HUES64 (cell line): ENCODE results near the gene AFF1.
"Not testable (repeated sequence)": the region's sequence is repeated elsewhere in the genome, so short reads cannot be mapped to it uniquely, and the experiment has no call there.

Source experiments
- H3K27ac ChIP-seq: 2 replicates; pipeline ENCODE4 v1.7.0; 2013; ENCODE audit warnings: low read depth, low read length, inconsistent platforms
- H3K27me3 ChIP-seq: 2 replicates; pipeline ENCODE4 v1.6.1; 2013; ENCODE audit warnings: mild to moderate bottlenecking, low read length; ENCODE audit not compliant: insufficient read depth
- H3K36me3 ChIP-seq: 2 replicates; pipeline ENCODE4 v1.6.1; 2013; ENCODE audit warnings: mild to moderate bottlenecking, low read length; ENCODE audit not compliant: insufficient read depth
- H3K4me1 ChIP-seq: 2 replicates; pipeline ENCODE4 v1.6.1; 2013; ENCODE audit warnings: mild to moderate bottlenecking, low read length, moderate library complexity; ENCODE audit not compliant: insufficient read depth
- H3K4me3 ChIP-seq: 2 replicates; pipeline ENCODE4 v1.5.1; 2013; ENCODE audit warnings: mild to moderate bottlenecking, low read length, moderate library complexity
- H3K9ac ChIP-seq: 2 replicates; pipeline ENCODE4 v1.6.1; 2013; ENCODE audit warnings: mild to moderate bottlenecking, low read depth, low read length
- H3K9me3 ChIP-seq: 2 replicates; pipeline ENCODE4 v1.6.1; 2013; ENCODE audit warnings: low read depth, low read length; ENCODE audit not compliant: insufficient read depth
- WGBS: fragments of 150-250, 120-280 bp; methylation state at CpG from one replicate; pipeline ENCODE4 v1.1.7; 2013; ENCODE audit warnings: missing lambda C conversion rate; 5-methylcytosine and 5-hydroxymethylcytosine counted together

The AFF1 gene

DNA sequence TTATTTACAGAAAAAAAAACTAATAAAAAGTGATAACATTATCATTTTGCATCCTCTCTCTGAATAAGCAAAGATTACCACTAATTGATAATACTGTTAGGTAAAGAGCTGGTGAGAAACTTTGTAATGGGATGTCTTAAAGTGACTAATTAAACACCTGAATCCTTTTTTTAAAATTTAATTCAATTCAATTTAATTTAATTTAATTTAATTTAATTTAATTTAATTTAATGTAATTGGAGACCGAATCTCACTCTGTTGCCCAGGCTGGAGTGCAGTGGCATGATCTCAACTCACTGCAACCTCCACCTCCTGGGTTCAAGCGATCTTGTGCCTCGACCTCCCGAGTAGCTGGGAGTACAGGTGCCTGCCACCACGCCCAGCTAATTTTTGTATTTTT is 51.0 kb downstream of the AFF1 start:
- H3K27ac ChIP-seq, H3K9ac ChIP-seq, H3K4me1 ChIP-seq, H3K4me3 ChIP-seq, H3K27me3 ChIP-seq, H3K9me3 ChIP-seq, H3K36me3 ChIP-seq: not testable (repeated sequence)
- WGBS: 98% methylated on average over 5 of the region's 5 CpGs

DNA sequence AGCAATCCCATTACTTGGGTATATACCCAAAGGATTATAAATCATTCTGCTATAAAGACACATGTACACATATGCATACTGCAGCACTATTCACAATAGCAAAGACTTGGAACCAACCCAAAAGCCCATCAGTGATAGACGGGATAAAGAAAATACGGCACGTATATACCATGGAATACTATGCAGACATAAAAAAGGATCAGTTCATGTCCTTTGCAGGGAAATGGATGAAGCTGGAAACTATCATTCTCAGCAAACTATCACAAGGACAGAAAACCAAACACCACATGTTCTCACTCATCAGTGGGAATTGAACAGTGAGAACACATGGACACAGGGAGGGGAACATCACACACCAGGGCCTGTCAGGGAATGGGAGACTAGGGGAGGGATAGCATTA is 54.8 kb downstream of the AFF1 start:
- not testable (repeated sequence) for H3K36me3 ChIP-seq, H3K27ac ChIP-seq, H3K4me3 ChIP-seq, H3K4me1 ChIP-seq, H3K9me3 ChIP-seq, H3K9ac ChIP-seq, H3K27me3 ChIP-seq
- WGBS: 96% methylated on average over 3 of the region's 3 CpGs

DNA sequence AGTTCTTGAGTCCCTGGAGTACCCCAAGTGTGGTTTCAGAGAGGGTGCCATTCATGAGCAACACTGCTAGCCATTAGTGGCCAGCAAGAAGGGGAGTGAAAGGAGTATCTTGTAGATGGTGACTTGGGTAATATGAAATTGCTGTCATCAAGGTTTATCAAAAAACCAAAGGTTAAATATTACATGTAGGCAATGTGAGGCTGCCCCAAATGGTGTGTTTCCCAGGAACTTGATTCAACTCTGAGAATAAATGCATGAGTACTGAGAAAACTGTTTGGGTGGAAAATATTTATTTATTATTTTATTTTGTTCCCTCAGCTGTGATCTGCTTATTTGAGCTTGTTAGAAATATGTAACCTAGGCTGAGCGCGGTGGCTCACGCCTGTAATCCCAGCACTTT is 55.7 kb downstream of the AFF1 start:
- Histone ChIP-seq H3K36me3 (peaks cover 6% of the 10 kb centered on the region), H3K27me3 (no peaks in the 10 kb centered on the region), H3K27ac (no peak overlapping the region), H3K4me3 (no peak overlapping the region), H3K9me3 (no peaks in the 10 kb centered on the region), H3K9ac (no peak overlapping the region), H3K4me1 (peaks cover 3% of the 10 kb centered on the region; the same call in 1 of the 2 replicates)
- WGBS: 96% methylated on average over 3 of the region's 3 CpGs

DNA sequence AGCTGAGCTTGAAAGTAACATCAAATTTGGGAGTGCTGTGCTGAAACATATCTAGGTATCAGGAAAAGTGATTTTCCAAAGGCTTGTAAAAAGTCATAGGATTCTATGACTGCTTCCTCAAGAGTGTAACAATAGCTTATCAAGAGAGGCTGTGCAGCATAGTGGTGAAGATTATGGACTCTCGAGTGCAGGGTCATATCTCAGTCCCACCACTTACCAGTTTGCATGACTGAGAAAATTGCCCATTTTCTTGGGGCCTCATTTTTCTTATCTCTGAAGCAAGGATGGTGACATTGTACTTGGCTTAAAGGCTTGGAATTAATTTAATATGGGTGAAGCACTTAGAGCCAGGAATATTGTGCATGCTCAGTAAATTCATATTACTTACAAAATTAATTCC is 57.2 kb downstream of the AFF1 start:
- H3K4me3 ChIP-seq: no peak overlapping the region
- H3K9me3 ChIP-seq: no peaks in the 10 kb centered on the region
- H3K9ac ChIP-seq: no peak overlapping the region
- peaks cover 5% of the 10 kb centered on the region for H3K36me3 ChIP-seq
- WGBS: 94% methylated on average over 1 of the region's 1 CpG
- H3K27ac ChIP-seq: no peak overlapping the region
- H3K27me3 ChIP-seq: no peaks in the 10 kb centered on the region
- H3K4me1 ChIP-seq: peaks cover 3% of the 10 kb centered on the region; the same call in 1 of the 2 replicates

DNA sequence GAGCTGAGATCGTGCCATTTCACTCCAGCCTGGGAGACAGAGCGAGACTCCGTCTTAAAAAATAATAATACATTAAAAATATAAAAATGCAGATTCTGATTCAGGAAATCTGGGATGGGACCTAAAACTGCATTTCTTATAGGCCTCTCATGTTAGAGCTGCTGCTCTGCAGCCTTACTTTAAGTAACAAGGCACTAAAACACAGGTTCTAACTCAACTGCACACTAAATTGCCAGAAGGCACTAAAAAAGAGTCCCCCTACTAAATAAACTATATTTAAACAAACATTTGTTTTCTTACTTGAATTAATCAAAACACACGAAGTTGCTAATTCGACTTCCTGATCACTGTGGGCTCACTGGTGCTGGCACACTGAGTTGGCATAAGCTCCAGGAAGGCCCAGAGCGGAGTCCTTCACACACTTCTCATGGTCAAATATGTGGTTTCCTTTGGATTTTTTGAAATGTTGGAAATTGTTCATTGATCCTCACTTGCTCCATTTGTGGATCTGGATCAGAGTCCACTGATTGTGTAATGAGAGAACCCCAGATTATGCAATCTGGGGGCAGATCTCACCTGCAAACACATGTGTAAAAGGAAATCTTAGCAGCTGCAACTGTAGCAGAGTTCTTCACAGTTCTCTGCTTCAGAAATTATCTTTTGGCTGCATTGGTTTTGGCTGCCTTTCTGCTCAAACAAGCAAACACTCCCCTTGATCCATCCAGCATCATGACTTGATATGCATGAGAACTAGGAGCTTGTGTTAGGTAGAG is 59.3 kb downstream of the AFF1 start:
- WGBS: 95% methylated on average over 4 of the region's 6 CpGs
- Histone ChIP-seq H3K27me3 (no peaks in the 10 kb centered on the region), H3K9me3 (no peaks in the 10 kb centered on the region), H3K4me3 (no peak overlapping the region), H3K9ac (no peak overlapping the region), H3K36me3 (no peaks in the 10 kb centered on the region; the same call in 1 of the 2 replicates), H3K4me1 (peaks cover 16% of the 10 kb centered on the region), H3K27ac (no peak overlapping the region)

DNA sequence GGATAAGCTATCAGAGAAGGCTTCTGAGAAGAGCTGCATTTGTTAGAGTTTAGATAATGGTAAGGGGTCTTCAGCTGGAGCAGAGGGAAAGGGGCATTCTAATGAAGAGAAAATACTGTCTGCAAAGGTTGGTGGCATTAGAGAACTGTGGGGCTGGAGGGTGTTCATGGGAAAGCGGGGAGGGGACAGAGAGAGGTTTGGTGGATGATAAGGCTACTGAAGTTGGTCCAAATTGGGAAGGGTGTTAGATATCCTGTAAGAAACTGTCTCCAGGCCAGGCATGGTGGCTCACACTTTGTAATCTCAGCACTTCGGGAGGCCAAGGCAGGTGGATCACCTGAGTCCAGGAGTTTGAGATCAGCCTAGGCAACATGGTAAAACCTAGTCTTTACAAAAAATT is 59.9 kb downstream of the AFF1 start:
- Histone ChIP-seq H3K9ac (no peak overlapping the region), H3K4me3 (no peak overlapping the region), H3K27ac (no peak overlapping the region), H3K27me3 (no peaks in the 10 kb centered on the region), H3K9me3 (no peaks in the 10 kb centered on the region), H3K4me1 (peaks cover 22% of the 10 kb centered on the region), H3K36me3 (no peaks in the 10 kb centered on the region; the same call in 1 of the 2 replicates)
- 92% methylated on average over 2 of the region's 2 CpGs for WGBS

DNA sequence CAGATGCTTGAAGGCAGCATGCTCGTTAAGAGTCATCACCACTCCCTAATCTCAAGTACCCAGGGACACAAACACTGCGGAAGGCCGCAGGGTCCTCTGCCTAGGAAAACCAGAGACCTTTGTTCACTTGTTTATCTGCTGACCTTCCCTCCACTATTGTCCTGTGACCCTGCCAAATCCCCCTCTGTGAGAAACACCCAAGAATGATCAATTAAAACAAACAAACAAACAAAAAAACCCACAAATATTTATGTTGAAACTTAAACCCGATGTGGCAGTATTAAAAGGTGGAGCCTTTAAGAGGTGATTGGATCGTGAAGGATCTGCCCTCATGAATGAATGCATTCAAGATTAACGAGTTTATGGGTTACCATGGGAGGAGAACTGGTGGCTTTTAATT is 61.7 kb downstream of the AFF1 start:
- H3K4me1 ChIP-seq: peaks cover 37% of the 10 kb centered on the region
- H3K4me3 ChIP-seq, H3K27ac ChIP-seq, H3K27me3 ChIP-seq, H3K9me3 ChIP-seq, H3K36me3 ChIP-seq, H3K9ac ChIP-seq: not testable (repeated sequence)
- WGBS: 77% methylated on average over 3 of the region's 6 CpGs

DNA sequence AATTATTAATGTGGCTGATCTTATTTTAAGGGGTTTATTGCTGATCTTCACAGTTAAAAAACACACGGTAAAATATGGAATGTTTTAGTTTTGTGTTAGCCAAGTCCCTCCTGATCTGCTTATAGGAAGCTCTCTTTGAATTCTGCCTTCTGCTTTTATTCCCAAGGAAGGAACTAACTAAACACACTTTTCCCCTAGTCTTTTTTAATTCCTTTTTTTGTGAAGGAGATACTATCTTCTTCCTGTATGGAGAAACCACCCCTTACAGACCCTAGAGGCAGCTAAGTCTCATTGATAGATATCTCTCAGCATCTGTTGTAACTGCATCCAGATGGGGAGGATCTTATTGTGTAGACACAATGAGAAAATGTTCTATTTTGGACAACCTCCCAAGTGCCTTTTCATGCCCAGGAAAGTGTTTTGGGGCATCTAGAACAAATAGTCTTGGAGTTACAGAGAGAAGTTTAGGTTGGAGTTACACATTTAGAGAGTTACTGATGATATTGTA is 64.4 kb downstream of the AFF1 start:
- Histone ChIP-seq H3K36me3 (no peaks in the 10 kb centered on the region; the same call in 1 of the 2 replicates), H3K9me3 (no peaks in the 10 kb centered on the region), H3K4me1 (peaks cover 61% of the 10 kb centered on the region), H3K4me3 (no peak overlapping the region), H3K9ac (no peak overlapping the region), H3K27me3 (no peaks in the 10 kb centered on the region), H3K27ac (no peak overlapping the region)
- WGBS: 100% methylated on average over 1 of the region's 1 CpG

DNA sequence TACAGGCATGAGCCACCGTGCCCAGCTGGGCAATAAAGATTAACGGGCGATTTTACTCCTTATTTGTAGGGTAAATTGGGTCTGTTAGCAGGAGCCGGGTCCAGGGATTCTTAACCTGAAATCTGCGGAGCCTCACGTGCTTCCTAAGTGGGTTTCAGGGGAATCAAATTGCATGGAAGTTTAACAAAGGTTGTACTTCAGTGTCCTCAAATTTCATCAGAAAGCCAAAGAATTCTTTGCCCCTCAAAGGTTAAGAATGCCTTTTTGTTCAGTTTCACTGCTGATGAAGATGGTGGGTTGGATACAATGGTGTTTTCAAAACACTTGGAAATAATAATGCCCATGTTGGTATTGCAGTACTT is 67.9 kb downstream of the AFF1 start:
- peaks cover 69% of the 10 kb centered on the region for H3K4me1 ChIP-seq
- WGBS: 77% methylated on average over 6 of the region's 6 CpGs
- H3K9ac ChIP-seq: no peak overlapping the region
- H3K27ac ChIP-seq: peak overlapping the region; percentile 28; the same call in 1 of the 2 replicates
- no peaks in the 10 kb centered on the region for H3K27me3 ChIP-seq
- H3K4me3 ChIP-seq: no peak overlapping the region
- H3K36me3 ChIP-seq: no peaks in the 10 kb centered on the region
- no peaks in the 10 kb centered on the region for H3K9me3 ChIP-seq

DNA sequence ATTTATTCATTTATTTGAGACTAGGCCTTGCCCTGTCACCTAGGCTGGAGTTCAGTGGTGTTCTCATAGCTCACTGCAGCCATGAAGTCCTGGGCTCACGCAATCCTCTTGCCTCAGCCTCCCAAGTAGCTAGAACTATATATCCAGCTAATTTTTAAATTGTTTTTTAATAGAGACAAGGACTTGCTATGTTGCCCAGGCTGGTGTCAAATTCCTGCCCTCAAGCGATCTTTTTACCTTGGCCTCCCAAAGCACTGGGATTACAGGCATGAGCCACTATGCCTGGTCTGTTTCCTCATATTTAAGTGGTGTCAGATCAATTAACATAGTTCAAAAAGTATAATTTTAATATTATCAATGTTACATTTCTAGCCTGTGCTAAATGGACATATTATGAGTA is 68.5 kb downstream of the AFF1 start:
- Histone ChIP-seq H3K27me3 (no peaks in the 10 kb centered on the region), H3K27ac (no peak overlapping the region; the same call in 1 of the 2 replicates), H3K4me1 (peaks cover 69% of the 10 kb centered on the region), H3K36me3 (no peaks in the 10 kb centered on the region), H3K9ac (no peak overlapping the region), H3K4me3 (no peak overlapping the region), H3K9me3 (no peaks in the 10 kb centered on the region)
- WGBS: 67% methylated on average over 2 of the region's 2 CpGs

DNA sequence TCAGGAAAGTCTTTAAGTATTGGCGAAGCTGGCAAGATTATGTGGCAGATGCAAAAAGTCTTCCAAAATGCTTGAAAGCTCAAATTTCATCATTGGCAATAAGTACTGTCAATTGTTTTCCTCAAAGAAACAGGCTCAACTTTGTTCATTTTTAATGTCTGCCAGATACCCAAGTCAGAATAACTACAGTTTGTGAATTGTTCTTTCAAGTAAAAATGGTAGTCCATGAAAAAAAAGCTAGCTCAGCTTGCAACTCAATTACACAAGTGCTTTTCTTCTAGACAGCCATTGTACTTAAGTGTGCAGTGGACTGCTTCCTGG is 70.5 kb downstream of the AFF1 start:
- peaks cover 69% of the 10 kb centered on the region for H3K4me1 ChIP-seq
- no peak overlapping the region for H3K4me3 ChIP-seq
- no peaks in the 10 kb centered on the region for H3K36me3 ChIP-seq
- no peak overlapping the region for H3K27ac ChIP-seq
- no peaks in the 10 kb centered on the region for H3K27me3 ChIP-seq
- 96% methylated on average over 1 of the region's 1 CpG for WGBS
- no peak overlapping the region for H3K9ac ChIP-seq
- H3K9me3 ChIP-seq: no peaks in the 10 kb centered on the region
